Adipocyte (in vitro differentiated cells): ENCODE results near the gene IMMP2L.

Source experiments
- DNase-seq: peaks from one replicate; pipeline ENCODE4 v3.0.0-alpha.2; 2015; ENCODE audit warnings: low read depth
- H3K27me3 ChIP-seq: replicated peaks from 2 replicates; pipeline ENCODE4 v1.7.0; 2013; ENCODE audit warnings: mild to moderate bottlenecking, low read length, moderate library complexity; ENCODE audit not compliant: control insufficient read depth, insufficient read depth
- H3K36me3 ChIP-seq: 2 replicates; pipeline ENCODE4 v1.7.0; 2013; ENCODE audit warnings: low read length, mild to moderate bottlenecking, moderate library complexity; ENCODE audit not compliant: control insufficient read depth, insufficient read depth, severe bottlenecking
- H3K4me1 ChIP-seq: 2 replicates; pipeline ENCODE4 v1.7.0; 2013; ENCODE audit warnings: mild to moderate bottlenecking, low read length, moderate library complexity; ENCODE audit not compliant: control insufficient read depth, insufficient read depth
- H3K4me3 ChIP-seq: 2 replicates; pipeline ENCODE4 v1.7.0; 2013; ENCODE audit warnings: mild to moderate bottlenecking, low read length, moderate library complexity
- H3K9ac ChIP-seq: 2 replicates; pipeline ENCODE4 v1.7.0; 2013; ENCODE audit warnings: mild to moderate bottlenecking, low read length, moderate library complexity
- H3K9me3 ChIP-seq: 2 replicates; pipeline ENCODE4 v1.7.0; 2013; ENCODE audit warnings: mild to moderate bottlenecking, low read length, moderate library complexity; ENCODE audit not compliant: control insufficient read depth

IMMP2L gene

DNA sequence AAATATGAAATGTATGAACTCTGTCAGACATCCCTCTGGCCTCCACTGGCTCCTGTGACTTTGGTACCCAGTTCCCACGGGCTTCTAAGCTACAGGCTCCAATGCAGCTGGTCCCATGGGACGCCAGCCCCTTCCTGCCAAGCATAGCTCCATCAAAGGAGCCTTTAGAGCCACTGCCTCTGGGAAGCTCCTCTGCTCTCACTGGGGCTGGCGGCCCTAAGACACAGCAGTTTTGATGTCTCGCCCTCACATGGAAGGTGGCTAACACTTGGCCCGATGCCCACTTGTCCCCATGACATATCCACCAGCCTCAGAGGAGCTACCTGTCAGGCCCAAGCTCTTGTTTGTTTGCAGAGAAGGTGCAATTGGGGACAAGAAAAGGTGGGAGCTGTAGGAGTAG lies 925.0 kb downstream of the IMMP2L start:
- no peak for DNase-seq

GRCh38 chr7:110633313-110633712 lies 929.0 kb downstream of the IMMP2L start:
- Histone ChIP-seq H3K36me3 (no peaks in the 10 kb centered on the region), H3K4me1 (no peaks in the 10 kb centered on the region), H3K9ac (no peak overlapping the region), H3K27me3 (no peaks in the 10 kb centered on the region), H3K9me3 (no peaks in the 10 kb centered on the region), H3K4me3 (no peak overlapping the region)
- no peak for DNase-seq

More for the DNA sequence above, 925.0 kb downstream of the IMMP2L start:
- no peak overlapping the region for H3K9ac ChIP-seq
- H3K4me3 ChIP-seq: no peak overlapping the region
- no peaks in the 10 kb centered on the region for H3K4me1 ChIP-seq
- no peaks in the 10 kb centered on the region for H3K36me3 ChIP-seq
- H3K27me3 ChIP-seq: no peaks in the 10 kb centered on the region
- H3K9me3 ChIP-seq: no peaks in the 10 kb centered on the region

DNA sequence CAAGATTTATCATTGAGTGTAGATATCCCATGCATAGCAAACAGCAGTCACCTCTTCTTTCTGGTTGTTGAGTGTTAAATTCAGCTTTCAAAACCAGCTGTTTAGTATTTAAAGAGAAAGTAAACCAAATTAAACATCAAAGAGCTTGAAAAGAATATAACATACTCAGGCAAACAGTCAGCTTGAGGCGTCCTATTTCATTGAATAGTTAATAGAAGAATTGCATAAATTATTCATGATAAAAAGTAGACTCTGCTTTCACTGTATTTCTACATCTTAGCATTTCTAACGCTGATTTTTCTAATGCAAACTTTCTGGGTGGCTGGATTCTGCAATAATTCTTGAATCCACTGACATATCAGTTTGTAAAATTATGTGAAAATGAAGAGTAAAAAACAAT lies 935.9 kb downstream of the IMMP2L start:
- Histone ChIP-seq H3K9ac (no peak overlapping the region), H3K4me1 (no peaks in the 10 kb centered on the region), H3K9me3 (no peaks in the 10 kb centered on the region), H3K27me3 (no peaks in the 10 kb centered on the region), H3K4me3 (no peak overlapping the region), H3K36me3 (no peaks in the 10 kb centered on the region)
- DNase-seq: no peak

GRCh38 chr7:110625294-110625693 lies 937.0 kb downstream of the IMMP2L start:
- Histone ChIP-seq H3K4me3 (no peak overlapping the region), H3K9ac (no peak overlapping the region), H3K36me3 (no peaks in the 10 kb centered on the region), H3K9me3 (no peaks in the 10 kb centered on the region), H3K4me1 (no peaks in the 10 kb centered on the region), H3K27me3 (no peaks in the 10 kb centered on the region)
- no peak for DNase-seq

DNA sequence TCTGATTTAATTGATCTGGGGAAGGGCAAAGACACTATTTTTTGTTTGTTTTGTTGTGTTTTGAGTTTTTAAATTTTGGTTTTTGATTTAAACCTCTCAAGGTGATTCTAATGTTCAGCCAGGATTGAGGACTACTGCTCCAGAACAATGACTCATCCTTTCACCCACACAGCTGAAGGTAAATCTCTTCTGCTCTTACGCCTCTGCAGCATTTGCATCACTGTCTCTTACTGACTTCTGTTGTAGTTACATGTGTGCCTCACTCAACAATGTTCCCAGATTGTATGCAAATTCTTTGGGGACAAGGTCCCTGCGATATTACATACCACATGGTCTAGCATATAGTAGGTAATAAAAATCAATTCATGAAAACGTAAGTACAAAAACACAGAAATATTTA lies 938.9 kb downstream of the IMMP2L start:
- DNase-seq: no peak
- Histone ChIP-seq H3K4me3 (no peak overlapping the region), H3K27me3 (no peaks in the 10 kb centered on the region), H3K36me3 (no peaks in the 10 kb centered on the region), H3K4me1 (no peaks in the 10 kb centered on the region), H3K9ac (no peak overlapping the region), H3K9me3 (no peaks in the 10 kb centered on the region)

GRCh38 chr7:110621289-110621688 lies 941.0 kb downstream of the IMMP2L start:
- no peaks in the 10 kb centered on the region for H3K4me1 ChIP-seq
- no peak for DNase-seq
- H3K9ac ChIP-seq: no peak overlapping the region
- H3K36me3 ChIP-seq: no peaks in the 10 kb centered on the region
- no peaks in the 10 kb centered on the region for H3K27me3 ChIP-seq
- H3K9me3 ChIP-seq: no peaks in the 10 kb centered on the region
- H3K4me3 ChIP-seq: no peak overlapping the region

DNA sequence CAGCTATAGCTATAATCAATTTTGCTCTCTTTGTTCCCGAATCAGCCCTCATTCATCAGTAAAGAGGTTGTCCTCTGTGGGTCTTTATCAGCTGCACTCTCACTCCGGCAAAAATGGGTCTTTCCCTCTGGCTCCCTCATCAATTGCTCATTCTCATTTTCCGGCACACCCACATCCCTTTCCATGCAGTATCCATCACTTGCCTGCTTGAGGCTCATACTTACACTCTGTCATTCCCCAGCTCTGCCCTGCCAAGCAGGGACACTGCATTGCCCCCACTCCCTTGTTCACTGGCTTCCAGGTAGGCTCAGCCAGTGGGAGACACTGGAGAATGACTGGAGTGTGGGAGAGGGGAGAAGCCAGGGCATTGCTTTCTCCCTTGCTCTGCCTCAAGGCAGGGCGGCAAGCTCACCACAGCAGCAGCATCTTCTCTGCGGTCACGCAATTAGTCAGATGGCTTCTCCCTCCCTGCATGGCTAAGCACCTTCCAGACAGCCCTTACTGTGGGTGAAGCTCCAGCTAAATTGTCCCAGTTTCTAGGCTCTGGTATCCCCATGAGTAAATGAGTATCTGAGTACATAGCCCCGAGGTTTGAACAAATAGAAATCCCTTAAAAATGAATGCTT lies 942.1 kb downstream of the IMMP2L start:
- no peak overlapping the region for H3K4me3 ChIP-seq
- no peaks in the 10 kb centered on the region for H3K36me3 ChIP-seq
- H3K9me3 ChIP-seq: no peaks in the 10 kb centered on the region
- H3K9ac ChIP-seq: no peak overlapping the region
- DNase-seq: no peak
- no peaks in the 10 kb centered on the region for H3K4me1 ChIP-seq
- no peaks in the 10 kb centered on the region for H3K27me3 ChIP-seq
